Measurements from ENCODE around the gene SLC15A5. TPM values are rescaled to one million over a fixed set of nuclear protein-coding genes. Genes with fewer than 3 reads are reported as not detected.

Gene SLC15A5
- total and polyA plus RNA-seq, 5 donors from 2014 or later, result not detected

DNA sequence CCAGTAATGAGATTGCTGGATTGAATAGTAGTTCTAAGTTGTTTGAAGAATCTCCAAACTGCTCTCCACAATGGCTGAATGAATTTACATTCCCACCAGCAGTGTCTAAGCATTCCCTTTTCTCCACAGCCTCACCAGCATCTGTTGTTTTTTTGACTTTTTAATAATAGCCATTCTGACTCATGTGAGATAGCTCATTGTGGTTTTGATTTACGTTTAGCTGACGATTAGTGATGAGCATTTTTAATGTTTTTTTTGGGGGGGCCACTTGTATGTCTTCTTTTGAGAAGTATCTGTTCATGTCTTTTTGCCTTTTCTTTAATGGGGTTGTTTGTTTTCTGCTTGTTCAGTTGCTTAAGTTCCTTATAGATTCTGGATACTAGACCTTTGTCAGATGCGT, 8.1 kb upstream of the SLC15A5 start:
- no peak for ATAC-seq (ENCODE audit: low read depth in 2 of 2)
- Mint-ChIP-seq H3K9me3 (peaks cover 2 to 14% (median 7%) of the 10 kb centered on the region in 7 donors), H3K27me3 (no peaks in the 10 kb centered on the region), H3K36me3 (no peaks in the 10 kb centered on the region), H3K4me3 (no peak overlapping the region), H3K4me1 (no peaks in the 10 kb centered on the region), H3K27ac (peak overlapping the region in 1 of 3 donors; percentile 16)
- Histone ChIP-seq H3K27me3 (ENCODE audit: control insufficient read depth, insufficient read depth, low read length) (no peaks in the 10 kb centered on the region), H3K4me3 (ENCODE audit: low read depth, low read length) (no peak overlapping the region), H3K9me3 (ENCODE audit: control insufficient read depth in 2 of 2, low read length in 2 of 2) (peaks cover 3 to 5% of the 10 kb centered on the region in 2 experiments), H3K36me3 (ENCODE audit: control insufficient read depth, insufficient read depth, low read length) (no peaks in the 10 kb centered on the region), H3K4me1 (ENCODE audit: control insufficient read depth, insufficient read depth, low read length, poor library complexity, severe bottlenecking) (no peaks in the 10 kb centered on the region), H3K27ac (ENCODE audit: insufficient read depth, low read length, poor library complexity, severe bottlenecking) (no peak overlapping the region)
- DNase-seq, result no peak

GRCh38 chr12:16282978-16283377, 5.5 kb upstream of the SLC15A5 start:
- DNase-seq (no peak), ATAC-seq (ENCODE audit: low read depth in 2 of 2) (no peak)
- no peak overlapping the region for H3K4me3 ChIP-seq (ENCODE audit: low read depth, low read length)
- no peak overlapping the region for H3K27ac ChIP-seq (ENCODE audit: insufficient read depth, low read length, poor library complexity, severe bottlenecking)
- no peaks in the 10 kb centered on the region for H3K4me1 ChIP-seq (ENCODE audit: control insufficient read depth, insufficient read depth, low read length, poor library complexity, severe bottlenecking)
- Mint-ChIP-seq H3K27ac (no peak overlapping the region), H3K36me3 (no peaks in the 10 kb centered on the region), H3K4me1 (no peaks in the 10 kb centered on the region), H3K27me3 (no peaks in the 10 kb centered on the region), H3K4me3 (no peak overlapping the region), H3K9me3 (peaks cover under 1 to 11% (median 7%) of the 10 kb centered on the region in 7 donors)
- no peaks in the 10 kb centered on the region for H3K27me3 ChIP-seq (ENCODE audit: control insufficient read depth, insufficient read depth, low read length)
- H3K9me3 ChIP-seq (ENCODE audit: control insufficient read depth in 2 of 2, low read length in 2 of 2), result peaks cover 0 to 7% of the 10 kb centered on the region in 2 experiments
- no peaks in the 10 kb centered on the region for H3K36me3 ChIP-seq (ENCODE audit: control insufficient read depth, insufficient read depth, low read length)

DNA sequence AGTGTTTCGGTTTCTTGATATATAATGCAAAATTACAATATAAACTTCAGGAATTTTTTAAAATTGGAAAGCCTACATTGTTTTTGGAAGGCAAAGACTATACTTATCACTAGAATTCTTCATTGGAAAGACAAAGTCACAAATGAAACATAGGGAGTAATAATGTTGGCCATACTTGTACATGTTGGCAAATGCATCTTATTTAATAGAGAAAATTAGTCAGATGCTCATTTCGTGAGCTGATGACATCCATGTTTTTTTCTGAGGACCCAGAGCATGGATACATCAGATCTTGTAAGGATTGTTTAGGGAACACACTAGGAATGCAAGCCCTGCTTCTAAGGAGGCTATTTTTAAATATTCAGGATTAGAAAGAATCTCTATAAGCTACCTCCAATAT, 4.6 kb upstream of the SLC15A5 start:
- H3K36me3 Mint-ChIP-seq, result no peaks in the 10 kb centered on the region
- no peaks in the 10 kb centered on the region for H3K4me1 Mint-ChIP-seq
- peaks cover 0 to 4% of the 10 kb centered on the region in 2 experiments for H3K9me3 ChIP-seq (ENCODE audit: control insufficient read depth in 2 of 2, low read length in 2 of 2)
- no peaks in the 10 kb centered on the region for H3K27me3 Mint-ChIP-seq
- H3K27ac ChIP-seq (ENCODE audit: insufficient read depth, low read length, poor library complexity, severe bottlenecking), result no peak overlapping the region
- H3K4me3 ChIP-seq (ENCODE audit: low read depth, low read length), result no peak overlapping the region
- DNase-seq (no peak), ATAC-seq (ENCODE audit: low read depth in 2 of 2) (no peak)
- H3K27me3 ChIP-seq (ENCODE audit: control insufficient read depth, insufficient read depth, low read length), result no peaks in the 10 kb centered on the region
- H3K4me3 Mint-ChIP-seq, result no peak overlapping the region
- peaks cover 2 to 8% (median 6%) of the 10 kb centered on the region in 7 donors for H3K9me3 Mint-ChIP-seq
- H3K27ac Mint-ChIP-seq, result no peak overlapping the region
- H3K36me3 ChIP-seq (ENCODE audit: control insufficient read depth, insufficient read depth, low read length), result no peaks in the 10 kb centered on the region
- no peaks in the 10 kb centered on the region for H3K4me1 ChIP-seq (ENCODE audit: control insufficient read depth, insufficient read depth, low read length, poor library complexity, severe bottlenecking)

GRCh38 chr12:16281157-16281556, 3.7 kb upstream of the SLC15A5 start:
- no peaks in the 10 kb centered on the region for H3K36me3 Mint-ChIP-seq
- H3K27ac ChIP-seq (ENCODE audit: insufficient read depth, low read length, poor library complexity, severe bottlenecking), result no peak overlapping the region
- H3K9me3 ChIP-seq (ENCODE audit: control insufficient read depth in 2 of 2, low read length in 2 of 2), result peaks cover 0 to 2% of the 10 kb centered on the region in 2 experiments
- no peaks in the 10 kb centered on the region for H3K27me3 Mint-ChIP-seq
- no peaks in the 10 kb centered on the region for H3K4me1 Mint-ChIP-seq
- peaks cover 2 to 10% (median 5%) of the 10 kb centered on the region in 7 donors for H3K9me3 Mint-ChIP-seq
- H3K27ac Mint-ChIP-seq, result no peak overlapping the region
- no peak overlapping the region for H3K4me3 Mint-ChIP-seq
- DNase-seq, result no peak
- H3K4me1 ChIP-seq (ENCODE audit: control insufficient read depth, insufficient read depth, low read length, poor library complexity, severe bottlenecking), result no peaks in the 10 kb centered on the region
- no peak overlapping the region for H3K4me3 ChIP-seq (ENCODE audit: low read depth, low read length)
- H3K27me3 ChIP-seq (ENCODE audit: control insufficient read depth, insufficient read depth, low read length), result no peaks in the 10 kb centered on the region
- no peaks in the 10 kb centered on the region for H3K36me3 ChIP-seq (ENCODE audit: control insufficient read depth, insufficient read depth, low read length)
- ATAC-seq (ENCODE audit: low read depth in 2 of 2), result no peak

GRCh38 chr12:16272222-16272621, 5.3 kb downstream of the SLC15A5 start:
- Histone ChIP-seq H3K27ac (ENCODE audit: insufficient read depth, low read length, poor library complexity, severe bottlenecking) (no peak overlapping the region), H3K4me1 (ENCODE audit: control insufficient read depth, insufficient read depth, low read length, poor library complexity, severe bottlenecking) (no peaks in the 10 kb centered on the region), H3K27me3 (ENCODE audit: control insufficient read depth, insufficient read depth, low read length) (no peaks in the 10 kb centered on the region), H3K4me3 (ENCODE audit: low read depth, low read length) (no peak overlapping the region), H3K36me3 (ENCODE audit: control insufficient read depth, insufficient read depth, low read length) (no peaks in the 10 kb centered on the region), H3K9me3 (ENCODE audit: control insufficient read depth in 2 of 2, low read length in 2 of 2) (no peaks in the 10 kb centered on the region)
- H3K36me3 Mint-ChIP-seq, result no peaks in the 10 kb centered on the region
- ATAC-seq (ENCODE audit: low read depth in 2 of 2) (no peak), DNase-seq (no peak)
- H3K4me1 Mint-ChIP-seq, result no peaks in the 10 kb centered on the region
- no peaks in the 10 kb centered on the region for H3K27me3 Mint-ChIP-seq
- peaks cover 0 to 11% (median 3%) of the 10 kb centered on the region in 7 donors for H3K9me3 Mint-ChIP-seq
- H3K4me3 Mint-ChIP-seq, result no peak overlapping the region
- no peak overlapping the region for H3K27ac Mint-ChIP-seq

DNA sequence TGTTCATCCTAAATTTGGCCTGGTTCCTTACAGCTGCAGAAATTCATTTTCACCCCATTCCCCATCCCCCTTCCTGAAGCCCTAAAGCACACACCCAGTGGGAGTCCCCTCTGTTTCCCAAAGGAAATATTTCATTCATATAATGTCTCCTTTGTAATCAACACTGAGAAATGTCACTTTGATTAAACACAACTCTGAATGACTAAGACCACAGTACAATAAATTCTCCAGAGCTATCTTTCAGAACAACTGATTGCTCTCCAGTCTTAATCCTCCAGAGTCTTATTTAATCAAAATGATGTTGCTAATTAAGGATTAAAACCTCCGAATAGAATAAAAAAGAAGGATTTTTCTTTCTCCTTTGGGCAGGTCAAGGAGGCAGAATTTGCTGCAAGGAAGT, 6.4 kb downstream of the SLC15A5 start:
- Histone ChIP-seq H3K27me3 (ENCODE audit: control insufficient read depth, insufficient read depth, low read length) (no peaks in the 10 kb centered on the region), H3K9me3 (ENCODE audit: control insufficient read depth in 2 of 2, low read length in 2 of 2) (no peaks in the 10 kb centered on the region), H3K36me3 (ENCODE audit: control insufficient read depth, insufficient read depth, low read length) (no peaks in the 10 kb centered on the region), H3K27ac (ENCODE audit: insufficient read depth, low read length, poor library complexity, severe bottlenecking) (no peak overlapping the region), H3K4me3 (ENCODE audit: low read depth, low read length) (no peak overlapping the region), H3K4me1 (ENCODE audit: control insufficient read depth, insufficient read depth, low read length, poor library complexity, severe bottlenecking) (no peaks in the 10 kb centered on the region)
- Mint-ChIP-seq H3K36me3 (no peaks in the 10 kb centered on the region), H3K27me3 (no peaks in the 10 kb centered on the region), H3K4me3 (no peak overlapping the region), H3K9me3 (peaks cover 0 to 11% (median 3%) of the 10 kb centered on the region in 7 donors), H3K4me1 (no peaks in the 10 kb centered on the region), H3K27ac (no peak overlapping the region)
- DNase-seq, result no peak
- no peak for ATAC-seq (ENCODE audit: low read depth in 2 of 2)

GRCh38 chr12:16269946-16270345, 7.5 kb downstream of the SLC15A5 start:
- no peak overlapping the region for H3K4me3 ChIP-seq (ENCODE audit: low read depth, low read length)
- peaks cover 0 to 4% of the 10 kb centered on the region in 2 experiments for H3K9me3 ChIP-seq (ENCODE audit: control insufficient read depth in 2 of 2, low read length in 2 of 2)
- ATAC-seq (ENCODE audit: low read depth in 2 of 2) (no peak), DNase-seq (no peak)
- Mint-ChIP-seq H3K4me1 (no peaks in the 10 kb centered on the region), H3K27ac (peak overlapping the region in 1 of 3 donors; percentile 21), H3K9me3 (peaks cover 0 to 8% (median under 1%) of the 10 kb centered on the region in 7 donors), H3K36me3 (no peaks in the 10 kb centered on the region), H3K4me3 (no peak overlapping the region), H3K27me3 (no peaks in the 10 kb centered on the region)
- no peak overlapping the region for H3K27ac ChIP-seq (ENCODE audit: insufficient read depth, low read length, poor library complexity, severe bottlenecking)
- no peaks in the 10 kb centered on the region for H3K4me1 ChIP-seq (ENCODE audit: control insufficient read depth, insufficient read depth, low read length, poor library complexity, severe bottlenecking)
- H3K36me3 ChIP-seq (ENCODE audit: control insufficient read depth, insufficient read depth, low read length), result no peaks in the 10 kb centered on the region
- H3K27me3 ChIP-seq (ENCODE audit: control insufficient read depth, insufficient read depth, low read length), result no peaks in the 10 kb centered on the region

- Histone ChIP-seq H3K27ac (ENCODE audit: insufficient read depth, low read length, poor library complexity, severe bottlenecking) (no peak overlapping the region), H3K4me3 (ENCODE audit: low read depth, low read length) (no peak overlapping the region), H3K9me3 (ENCODE audit: control insufficient read depth in 2 of 2, low read length in 2 of 2) (peaks cover 5% of the 10 kb centered on the region in 2 experiments), H3K4me1 (ENCODE audit: control insufficient read depth, insufficient read depth, low read length, poor library complexity, severe bottlenecking) (no peaks in the 10 kb centered on the region), H3K27me3 (ENCODE audit: control insufficient read depth, insufficient read depth, low read length) (no peaks in the 10 kb centered on the region), H3K36me3 (ENCODE audit: control insufficient read depth, insufficient read depth, low read length) (no peaks in the 10 kb centered on the region)
- no peak for DNase-seq
- Mint-ChIP-seq H3K27ac (no peak overlapping the region), H3K27me3 (no peaks in the 10 kb centered on the region), H3K4me1 (no peaks in the 10 kb centered on the region), H3K4me3 (no peak overlapping the region), H3K9me3 (peaks cover 0 to 11% (median 5%) of the 10 kb centered on the region in 7 donors), H3K36me3 (no peaks in the 10 kb centered on the region)
- ATAC-seq (ENCODE audit: low read depth in 2 of 2), result no peak
Observed at GRCh38 chr12:16266085-16266484, 11.4 kb downstream of the SLC15A5 start.

Measured in CD4-positive, CD25-positive, alpha-beta regulatory T cell (primary cell).